ENCODE results near the gene ADAM12.

ADAM12 gene

GRCh38 chr10:126013489-126014281, 374.6 kb downstream of the ADAM12 start:
- no peak for DNase-seq (ENCODE audit: low spot score)

GRCh38 chr10:126012485-126012884, 375.8 kb downstream of the ADAM12 start:
- no peak for DNase-seq (ENCODE audit: low spot score)

DNA sequence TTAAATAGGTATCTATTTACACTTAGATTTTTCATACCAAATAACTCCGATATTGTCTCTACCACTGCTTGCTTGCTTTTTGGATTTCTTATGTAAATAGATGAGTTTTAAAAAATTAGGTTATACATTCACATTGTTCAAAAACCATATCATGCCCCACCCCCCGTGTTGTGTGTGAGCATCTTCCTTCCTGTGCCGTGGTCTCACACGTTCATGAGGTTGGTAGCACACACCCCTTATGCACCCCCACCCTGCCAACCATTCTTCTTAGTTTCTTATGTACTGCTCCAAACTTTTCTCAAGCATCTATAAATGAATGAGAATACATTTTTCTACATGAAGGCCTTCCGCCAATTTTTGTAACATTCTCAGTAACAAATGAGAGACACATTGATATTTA, 376.3 kb downstream of the ADAM12 start:
- DNase-seq (ENCODE audit: low spot score): no peak

- DNase-seq (ENCODE audit: low spot score): no peak
These were observed 378.6 kb downstream of the ADAM12 start for GRCh38 chr10:126009650-126010049.

DNA sequence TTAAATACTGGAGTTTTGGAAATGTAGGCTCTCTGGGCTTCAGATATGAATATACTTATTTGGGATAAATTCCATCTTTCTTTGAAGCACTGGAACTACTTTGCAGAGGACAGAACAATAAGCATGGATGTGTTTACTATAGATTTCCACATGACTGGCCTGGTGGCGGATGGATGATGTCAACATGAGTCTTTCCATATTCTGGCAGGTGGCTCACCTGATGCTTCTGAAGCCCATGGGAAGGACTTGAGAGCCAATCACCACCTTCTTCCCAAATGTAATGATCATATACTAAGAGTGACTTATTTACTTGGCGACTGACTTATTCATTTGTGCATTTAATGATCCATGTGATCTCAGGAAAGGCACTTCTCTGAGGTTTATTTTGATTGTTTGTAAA, 381.4 kb downstream of the ADAM12 start:
- no peak for DNase-seq (ENCODE audit: low spot score)

- DNase-seq (ENCODE audit: low spot score): no peak
These were observed 382.0 kb downstream of the ADAM12 start for GRCh38 chr10:126006264-126006663.

GRCh38 chr10:126004752-126005151, 383.5 kb downstream of the ADAM12 start:
- no peak for DNase-seq (ENCODE audit: low spot score)

GRCh38 chr10:126001576-126001975, 386.7 kb downstream of the ADAM12 start:
- DNase-seq (ENCODE audit: low spot score): no peak

DNA sequence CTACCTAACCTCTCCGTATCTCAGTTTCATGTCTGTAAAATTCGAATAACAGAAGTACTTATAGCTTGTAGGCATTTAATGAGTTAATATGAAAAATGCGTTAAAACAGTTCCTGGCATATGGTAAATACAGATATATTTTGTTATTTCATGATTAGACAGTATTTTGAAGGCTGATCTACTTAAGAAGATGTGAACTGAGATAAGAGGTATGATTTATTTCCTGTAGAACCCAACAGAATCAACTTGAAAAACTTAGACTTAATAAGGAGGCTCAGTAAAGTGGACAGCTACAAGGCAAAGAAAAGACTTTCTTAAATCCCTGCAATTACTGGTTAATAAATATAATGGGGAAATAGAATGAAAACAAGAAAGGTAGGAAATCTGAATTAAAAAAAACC, 388.6 kb downstream of the ADAM12 start:
- no peak for DNase-seq (ENCODE audit: low spot score)

GRCh38 chr10:125997586-125997985, 390.7 kb downstream of the ADAM12 start:
- DNase-seq (ENCODE audit: low spot score): no peak

- DNase-seq (ENCODE audit: low spot score): no peak
These were observed 392.5 kb downstream of the ADAM12 start for GRCh38 chr10:125995726-125996304.

- no peak for DNase-seq (ENCODE audit: low spot score)
These were observed 393.7 kb downstream of the ADAM12 start for GRCh38 chr10:125994601-125995000.

- DNase-seq (ENCODE audit: low spot score): no peak
These were observed 396.0 kb downstream of the ADAM12 start for GRCh38 chr10:125992254-125992653.

GRCh38 chr10:125991392-125991791, 396.9 kb downstream of the ADAM12 start:
- no peak for DNase-seq (ENCODE audit: low spot score)

- DNase-seq (ENCODE audit: low spot score): no peak
These were observed 397.3 kb downstream of the ADAM12 start for GRCh38 chr10:125990974-125991373.

GRCh38 chr10:125989791-125990190, 398.5 kb downstream of the ADAM12 start:
- DNase-seq (ENCODE audit: low spot score): no peak

GRCh38 chr10:125985557-125986240, 402.6 kb downstream of the ADAM12 start:
- no peak for DNase-seq (ENCODE audit: low spot score)

GRCh38 chr10:125984865-125985495, 403.3 kb downstream of the ADAM12 start:
- no peak for DNase-seq (ENCODE audit: low spot score)

DNA sequence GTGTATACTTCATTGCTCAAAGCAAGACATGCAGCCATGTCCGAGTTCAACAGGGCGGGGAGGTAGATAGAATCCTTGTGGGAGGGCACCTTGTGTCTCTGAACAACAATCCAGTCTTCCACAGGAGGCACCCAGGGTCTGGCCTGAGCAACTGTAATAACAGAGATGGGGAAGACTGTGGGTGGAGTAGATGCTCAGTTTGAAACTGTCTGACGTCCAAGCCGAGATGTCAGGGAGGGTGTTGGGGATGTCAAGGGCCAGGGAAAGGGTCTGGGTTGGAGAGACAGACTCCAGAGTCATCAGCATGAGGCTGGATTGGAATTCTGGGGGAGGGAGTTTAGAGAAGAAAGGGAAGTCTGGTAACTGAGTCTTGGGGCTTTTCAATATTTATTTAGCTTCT, 403.9 kb downstream of the ADAM12 start:
- DNase-seq (ENCODE audit: low spot score): no peak

- DNase-seq (ENCODE audit: low spot score): no peak
These were observed 404.6 kb downstream of the ADAM12 start for GRCh38 chr10:125983656-125984055.

- DNase-seq (ENCODE audit: low spot score): no peak
These were observed 405.1 kb downstream of the ADAM12 start for GRCh38 chr10:125983161-125983560.

- DNase-seq (ENCODE audit: low spot score): no peak
These were observed 405.9 kb downstream of the ADAM12 start for GRCh38 chr10:125982260-125982948.

Measured in HuH-7.5 (cell line).